Bone marrow (tissue), 2 donors: ENCODE measurements around the gene RYR2.
"Not testable (repeated sequence)": the region's sequence is repeated elsewhere in the genome, so short reads cannot be mapped to it uniquely, and the experiment has no call there.

Source experiments
- DNase-seq, 2 donors: peaks; one replicate each; lab custom pipeline; 2025; lab: John Stamatoyannopoulos, UW

RYR2 gene

GRCh38 chr1:237146241-237146640 is 104.3 kb downstream of the RYR2 start:
- DNase-seq, result no peak

GRCh38 chr1:237149857-237150256 is 107.9 kb downstream of the RYR2 start:
- DNase-seq, result no peak

- not testable (repeated sequence) for DNase-seq
Observed at GRCh38 chr1:237151979-237152378, 110.0 kb downstream of the RYR2 start.

GRCh38 chr1:237152506-237153335 is 110.7 kb downstream of the RYR2 start:
- no peak for DNase-seq

GRCh38 chr1:237154157-237154556 is 112.2 kb downstream of the RYR2 start:
- DNase-seq, result no peak

GRCh38 chr1:237164406-237165352 is 122.7 kb downstream of the RYR2 start:
- no peak for DNase-seq

GRCh38 chr1:237166086-237166485 is 124.1 kb downstream of the RYR2 start:
- no peak for DNase-seq

GRCh38 chr1:237166593-237167101 is 124.7 kb downstream of the RYR2 start:
- no peak for DNase-seq

GRCh38 chr1:237170149-237170548 is 128.2 kb downstream of the RYR2 start:
- DNase-seq, result no peak

- no peak for DNase-seq
Observed at GRCh38 chr1:237171454-237172117, 129.6 kb downstream of the RYR2 start.

GRCh38 chr1:237172118-237172485 is 130.1 kb downstream of the RYR2 start:
- DNase-seq, result no peak

GRCh38 chr1:237179503-237179902 is 137.5 kb downstream of the RYR2 start:
- DNase-seq, result no peak

GRCh38 chr1:237180256-237180655 is 138.3 kb downstream of the RYR2 start:
- no peak for DNase-seq

GRCh38 chr1:237181743-237182317 is 139.8 kb downstream of the RYR2 start:
- DNase-seq, result no peak

GRCh38 chr1:237183963-237184540 is 142.1 kb downstream of the RYR2 start:
- DNase-seq, result no peak

GRCh38 chr1:237186675-237187074 is 144.7 kb downstream of the RYR2 start:
- DNase-seq, result no peak

- DNase-seq, result no peak
Observed at GRCh38 chr1:237187842-237188241, 145.9 kb downstream of the RYR2 start.

GRCh38 chr1:237191403-237191802 is 149.4 kb downstream of the RYR2 start:
- no peak for DNase-seq

- DNase-seq, result no peak
Observed at GRCh38 chr1:237197470-237198425, 155.8 kb downstream of the RYR2 start.

- DNase-seq, result no peak
Observed at GRCh38 chr1:237199026-237199425, 157.0 kb downstream of the RYR2 start.
